ENCODE data around the gene FER1L5. TPM values are rescaled to one million over a fixed set of nuclear protein-coding genes. Genes with fewer than 3 reads are reported as not detected.

FER1L5 gene
- total and polyA plus RNA-seq, 2 of the 8 experiments (the other 6 are each of a cell fraction or from before 2014, with no cell fraction given), result 0.23 to 0.88 TPM

- no peak overlapping the region for H3K56ac ChIP-seq (replicated peaks; ENCODE audit: insufficient read length, low read depth, low read length)
- H2BK15ac ChIP-seq (ENCODE audit: low read length), result no peak overlapping the region
- no peaks in the 10 kb centered on the region for H3K23me2 ChIP-seq (ENCODE audit: low read depth, low read length)
- no peak overlapping the region for H2AK5ac ChIP-seq (ENCODE audit: low read depth, low read length)
- H4K5ac ChIP-seq (ENCODE audit: insufficient read length, low read depth, low read length), result no peak overlapping the region
- no peak overlapping the region for H2BK120ac ChIP-seq (replicated peaks; ENCODE audit: low read depth, low read length)
- no peak for FAIRE-seq
- no peak overlapping the region for H2AFZ ChIP-seq (ENCODE audit: low read length)
- H4K8ac ChIP-seq (ENCODE audit: extremely low read depth, insufficient read depth, low read length), result no peak overlapping the region
- no peak overlapping the region for H4K91ac ChIP-seq (replicated peaks; ENCODE audit: insufficient read length, low read length)
- 84% methylated on average over 5 of the region's 5 CpGs; no CpG with 5 or more reads in 1 of the 2 experiments for WGBS, 2 experiments (ENCODE audit: extremely low coverage in 1 of 2, insufficient coverage in 1 of 2, insufficient read length in 1 of 2, insufficient replicate concordance in 2 of 2, low coverage in 1 of 2, low lambda C conversion rate in 2 of 2, missing lambda C conversion rate in 1 of 2)
- POLR2A ChIA-PET (ENCODE audit: partially characterized antibody), result interaction anchor here (0.6 to 1.2 kb wide), 5 partner anchors 10 to 243 kb away, joined by 3 to 4 read pairs (median 3); no protein-coding TSS in a partner anchor
- no peaks in the 10 kb centered on the region for H4K20me1 ChIP-seq (replicated peaks in 1 of 2; ENCODE audit: control insufficient read depth in 1 of 2, insufficient read depth in 2 of 2, low read length in 2 of 2)
- CTCF ChIA-PET (ENCODE audit: partially characterized antibody), result interaction anchor here (0.9 kb wide), 1 partner anchor 23 kb away, joined by 3 read pairs; no protein-coding TSS in a partner anchor
- H2BK20ac ChIP-seq (ENCODE audit: low read length), result no peak overlapping the region
- H3K79me2 ChIP-seq (ENCODE audit: control insufficient read depth in 1 of 2, insufficient read depth in 2 of 2, low read length in 2 of 2), result no peaks in the 10 kb centered on the region
- H2BK5ac ChIP-seq (ENCODE audit: low read depth, low read length), result no peak overlapping the region
- no peak overlapping the region for H2BK12ac ChIP-seq (ENCODE audit: low read depth, low read length)
- H3K4me3 ChIP-seq (ENCODE audit: extremely low read depth in 1 of 4, insufficient read depth in 2 of 4, low read depth in 3 of 4, low read length in 4 of 4), result no peak overlapping the region
- H3K23ac ChIP-seq (ENCODE audit: insufficient read length), result no peak overlapping the region
- no peak overlapping the region for H3K18ac ChIP-seq (ENCODE audit: extremely low read depth, low read length)
- H3K4me2 ChIP-seq (ENCODE audit: insufficient read depth in 1 of 2, low read depth in 2 of 2, low read length in 2 of 2), result no peak overlapping the region
- H3K9ac ChIP-seq (replicated peaks in 1 of 4; ENCODE audit: extremely low read depth in 1 of 4, low read depth in 3 of 4, low read length in 3 of 4), result no peak overlapping the region
- H3K14ac ChIP-seq (ENCODE audit: insufficient read length), result no peak overlapping the region
- DNase-seq (ENCODE audit: low read depth in 1 of 2, low spot score in 2 of 2), result no peak
- H3K9me3 ChIP-seq (ENCODE audit: insufficient read depth in 2 of 2, low read depth in 1 of 2, low read length in 1 of 2), result peaks cover 0 to 4% of the 10 kb centered on the region in 2 experiments; a peak in 2 of 4 replicates
- H3K79me1 ChIP-seq (ENCODE audit: low read depth, low read length), result no peaks in the 10 kb centered on the region
- no peaks in the 10 kb centered on the region for H3K36me3 ChIP-seq (ENCODE audit: control insufficient read depth in 2 of 4, insufficient read depth in 4 of 4, low read length in 3 of 4)
- no peak for TF ChIP-seq CBX5 (IDR thresholded peaks at IDR 0.05; ENCODE audit: low read depth, low read length)
- TF ChIP-seq PHF8 (conservative IDR thresholded peaks at IDR 0.05; ENCODE audit: low read depth, low read length), result no peak
- no peak for TF ChIP-seq CHD1 (IDR thresholded peaks at IDR 0.05; ENCODE audit: low read depth, low read length)
- TF ChIP-seq TAF1 (IDR thresholded peaks at IDR 0.05; ENCODE audit: low read depth, low read length), result no peak
- no peak for TF ChIP-seq HDAC2 (IDR thresholded peaks at IDR 0.05; ENCODE audit: borderline replicate concordance in 1 of 2, low read depth in 2 of 2, low read length in 2 of 2)
- no peak for TF ChIP-seq NANOG (IDR thresholded peaks at IDR 0.05; ENCODE audit: insufficient read depth, low read depth, low read length, poor library complexity, severe bottlenecking)
- no peak for TF ChIP-seq EP300 (IDR thresholded peaks at IDR 0.05; ENCODE audit: borderline replicate concordance in 1 of 2, low read depth in 2 of 2, low read length in 2 of 2)
- TF ChIP-seq POLR2A (IDR thresholded peaks at IDR 0.05; ENCODE audit: control extremely low read depth in 1 of 2, low read depth in 2 of 2, low read length in 2 of 2), result no peak
- no peak for TF ChIP-seq BACH1 (IDR thresholded peaks at IDR 0.05; ENCODE audit: low read length)
- H3K4me1 ChIP-seq (replicated peaks in 1 of 4; ENCODE audit: control insufficient read depth in 3 of 4, insufficient read depth in 4 of 4, low read length in 3 of 4), result no peaks in the 10 kb centered on the region
- H3K27ac ChIP-seq (ENCODE audit: low read depth, low read length), result no peak overlapping the region
- no peak overlapping the region for H3K4ac ChIP-seq (replicated peaks; ENCODE audit: insufficient read length, low read depth, low read length)
- H3K27me3 ChIP-seq (replicated peaks in 1 of 4; ENCODE audit: control insufficient read depth in 3 of 4, extremely low read depth in 1 of 4, insufficient read depth in 3 of 4, low read length in 3 of 4), result no peaks in the 10 kb centered on the region
Measured at GRCh38 chr2:96663177-96663576, 20.6 kb downstream of the FER1L5 start.
